ENCODE measurements around the gene CAVIN4. TPM values are rescaled to one million over a fixed set of nuclear protein-coding genes. Genes with fewer than 3 reads are reported as not detected.

Gene CAVIN4
- total RNA-seq (under 1 TPM in 2 of 5 experiments, not detected in 3; 0.07 to 0.13 TPM), polyA plus RNA-seq (not detected), total RNA-seq (not detected)

GRCh38 chr9:100577776-100578448 lies at the start of gene CAVIN4:
Gene CAVIN4 (plus strand): TSS chr9:100578079. CDS start chr9:100578144, 65 bp downstream.
- ChIA-PET POLR2A (no interaction called here), CTCF (no interaction called here)
- no peaks in the 10 kb centered on the region for H3K36me3 Mint-ChIP-seq
- H3K27me3 Mint-ChIP-seq = peaks cover 0 to 9% (median 0%) of the 10 kb centered on the region in 5 donors
- H3K9me3 Mint-ChIP-seq = no peaks in the 10 kb centered on the region
- H3K36me3 ChIP-seq (ENCODE audit: control insufficient read depth in 2 of 3, insufficient read depth in 3 of 3, low read length in 3 of 3) = no peaks in the 10 kb centered on the region
- H3K4me3 ChIP-seq (ENCODE audit: low read length) = no peak within 1 kb of the TSS
- no peaks in the 10 kb centered on the region for H3K4me1 ChIP-seq (ENCODE audit: control insufficient read depth in 2 of 2, insufficient read depth in 2 of 2, low read length in 2 of 2)
- intact Hi-C loops (cut with micrococcal nuclease) = no loop called here
- H3K4me1 Mint-ChIP-seq = no peaks in the 10 kb centered on the region
- no peaks in the 10 kb centered on the region for H3K27me3 ChIP-seq (ENCODE audit: control insufficient read depth in 2 of 2, insufficient read depth in 2 of 2, low read length in 2 of 2)
- no peak within 1 kb of the TSS for H3K4me3 Mint-ChIP-seq
- no peak within 1 kb of the TSS for H3K27ac ChIP-seq (ENCODE audit: low read depth, low read length)
- ATAC-seq (no peak), DNase-seq (no peak)
- H3K27ac Mint-ChIP-seq = no peak within 1 kb of the TSS
- H3K9me3 ChIP-seq (ENCODE audit: control insufficient read depth in 2 of 3, low read length in 3 of 3) = no peaks in the 10 kb centered on the region

- no peaks in the 10 kb centered on the region for H3K36me3 Mint-ChIP-seq
- ATAC-seq = no peak
- H3K27me3 Mint-ChIP-seq = no peaks in the 10 kb centered on the region
- no peak overlapping the region for H3K27ac Mint-ChIP-seq
- no peaks in the 10 kb centered on the region for H3K27me3 ChIP-seq (ENCODE audit: control insufficient read depth in 2 of 2, insufficient read depth in 2 of 2, low read length in 2 of 2)
- H3K9me3 ChIP-seq (ENCODE audit: control insufficient read depth in 2 of 3, low read length in 3 of 3) = no peaks in the 10 kb centered on the region
- no peak overlapping the region for H3K4me3 Mint-ChIP-seq
- DNase-seq = no peak
- POLR2A ChIA-PET = no interaction called here
- intact Hi-C loops (cut with micrococcal nuclease) = no loop called here
- H3K9me3 Mint-ChIP-seq = peaks cover 0 to 7% (median 0%) of the 10 kb centered on the region in 11 donors
- no peaks in the 10 kb centered on the region for H3K4me1 ChIP-seq (ENCODE audit: control insufficient read depth in 2 of 2, insufficient read depth in 2 of 2, low read length in 2 of 2)
- H3K4me1 Mint-ChIP-seq = no peaks in the 10 kb centered on the region
- no peak overlapping the region for H3K27ac ChIP-seq (ENCODE audit: low read depth, low read length)
- no peak overlapping the region for H3K4me3 ChIP-seq (ENCODE audit: low read length)
- CTCF ChIA-PET = no interaction called here
- H3K36me3 ChIP-seq (ENCODE audit: control insufficient read depth in 2 of 3, insufficient read depth in 3 of 3, low read length in 3 of 3) = no peaks in the 10 kb centered on the region
Observed at GRCh38 chr9:100534401-100534800, 43.5 kb upstream of the CAVIN4 start.

GRCh38 chr9:100540327-100540726 lies 37.6 kb upstream of the CAVIN4 start:
- CTCF ChIA-PET = no interaction called here
- Histone ChIP-seq H3K4me1 (ENCODE audit: control insufficient read depth in 2 of 2, insufficient read depth in 2 of 2, low read length in 2 of 2) (no peaks in the 10 kb centered on the region), H3K36me3 (ENCODE audit: control insufficient read depth in 2 of 3, insufficient read depth in 3 of 3, low read length in 3 of 3) (no peaks in the 10 kb centered on the region), H3K27ac (ENCODE audit: low read depth, low read length) (no peak overlapping the region), H3K9me3 (ENCODE audit: control insufficient read depth in 2 of 3, low read length in 3 of 3) (no peaks in the 10 kb centered on the region), H3K4me3 (ENCODE audit: low read length) (no peak overlapping the region), H3K27me3 (ENCODE audit: control insufficient read depth in 2 of 2, insufficient read depth in 2 of 2, low read length in 2 of 2) (no peaks in the 10 kb centered on the region)
- intact Hi-C loops (cut with micrococcal nuclease) = no loop called here
- POLR2A ChIA-PET = no interaction called here
- no peak for ATAC-seq
- Mint-ChIP-seq H3K27me3 (peaks cover 0 to 3% (median 0%) of the 10 kb centered on the region in 5 donors), H3K36me3 (peaks cover 0 to 11% (median 6%) of the 10 kb centered on the region in 5 donors), H3K4me1 (no peaks in the 10 kb centered on the region), H3K9me3 (peaks cover 0 to 12% (median 2%) of the 10 kb centered on the region in 11 donors), H3K4me3 (no peak overlapping the region), H3K27ac (no peak overlapping the region)
- DNase-seq = no peak

- H3K36me3 Mint-ChIP-seq = peaks cover 0 to 26% (median 14%) of the 10 kb centered on the region in 5 donors
- H3K9me3 Mint-ChIP-seq = peaks cover 0 to 22% (median 5%) of the 10 kb centered on the region in 11 donors
- H3K4me3 Mint-ChIP-seq = no peak overlapping the region
- Histone ChIP-seq H3K9me3 (ENCODE audit: control insufficient read depth in 2 of 3, low read length in 3 of 3) (no peaks in the 10 kb centered on the region), H3K27ac (ENCODE audit: low read depth, low read length) (no peak overlapping the region), H3K4me3 (ENCODE audit: low read length) (no peak overlapping the region), H3K27me3 (ENCODE audit: control insufficient read depth in 2 of 2, insufficient read depth in 2 of 2, low read length in 2 of 2) (no peaks in the 10 kb centered on the region), H3K4me1 (ENCODE audit: control insufficient read depth in 2 of 2, insufficient read depth in 2 of 2, low read length in 2 of 2) (no peaks in the 10 kb centered on the region), H3K36me3 (ENCODE audit: control insufficient read depth in 2 of 3, insufficient read depth in 3 of 3, low read length in 3 of 3) (no peaks in the 10 kb centered on the region)
- H3K27me3 Mint-ChIP-seq = peaks cover 0 to 2% (median 0%) of the 10 kb centered on the region in 5 donors
- no peaks in the 10 kb centered on the region for H3K4me1 Mint-ChIP-seq
- ChIA-PET CTCF (no interaction called here), POLR2A (no interaction called here)
- intact Hi-C loops (cut with micrococcal nuclease) = no loop called here
- H3K27ac Mint-ChIP-seq = no peak overlapping the region
- ATAC-seq (no peak), DNase-seq (no peak)
Observed at GRCh38 chr9:100549048-100549447, 28.8 kb upstream of the CAVIN4 start.

GRCh38 chr9:100554935-100555401 lies 22.9 kb upstream of the CAVIN4 start:
- ChIA-PET CTCF (interaction anchor here (0.6 kb wide), 1 partner anchor 12 kb away, joined by 3 read pairs; no protein-coding TSS in a partner anchor), POLR2A (no interaction called here)
- Histone ChIP-seq H3K9me3 (ENCODE audit: control insufficient read depth in 2 of 3, low read length in 3 of 3) (no peaks in the 10 kb centered on the region), H3K36me3 (ENCODE audit: control insufficient read depth in 2 of 3, insufficient read depth in 3 of 3, low read length in 3 of 3) (no peaks in the 10 kb centered on the region), H3K27ac (ENCODE audit: low read depth, low read length) (no peak overlapping the region), H3K4me1 (ENCODE audit: control insufficient read depth in 2 of 2, insufficient read depth in 2 of 2, low read length in 2 of 2) (no peaks in the 10 kb centered on the region), H3K4me3 (ENCODE audit: low read length) (no peak overlapping the region), H3K27me3 (ENCODE audit: control insufficient read depth in 2 of 2, insufficient read depth in 2 of 2, low read length in 2 of 2) (no peaks in the 10 kb centered on the region)
- H3K27ac Mint-ChIP-seq = no peak overlapping the region
- intact Hi-C loops (cut with micrococcal nuclease) = no loop called here
- peaks cover 0 to 4% (median 0%) of the 10 kb centered on the region in 5 donors for H3K36me3 Mint-ChIP-seq
- H3K4me1 Mint-ChIP-seq = no peaks in the 10 kb centered on the region
- DNase-seq (no peak), ATAC-seq (no peak)
- H3K27me3 Mint-ChIP-seq = no peaks in the 10 kb centered on the region
- H3K4me3 Mint-ChIP-seq = no peak overlapping the region
- H3K9me3 Mint-ChIP-seq = no peaks in the 10 kb centered on the region

- DNase-seq (no peak), ATAC-seq (no peak)
- Mint-ChIP-seq H3K27me3 (no peaks in the 10 kb centered on the region), H3K9me3 (no peaks in the 10 kb centered on the region), H3K4me1 (no peaks in the 10 kb centered on the region), H3K27ac (no peak overlapping the region), H3K36me3 (peaks cover 0 to 2% (median 0%) of the 10 kb centered on the region in 5 donors), H3K4me3 (no peak overlapping the region)
- Histone ChIP-seq H3K4me1 (ENCODE audit: control insufficient read depth in 2 of 2, insufficient read depth in 2 of 2, low read length in 2 of 2) (no peaks in the 10 kb centered on the region), H3K36me3 (ENCODE audit: control insufficient read depth in 2 of 3, insufficient read depth in 3 of 3, low read length in 3 of 3) (no peaks in the 10 kb centered on the region), H3K4me3 (ENCODE audit: low read length) (no peak overlapping the region), H3K27ac (ENCODE audit: low read depth, low read length) (no peak overlapping the region), H3K9me3 (ENCODE audit: control insufficient read depth in 2 of 3, low read length in 3 of 3) (no peaks in the 10 kb centered on the region), H3K27me3 (ENCODE audit: control insufficient read depth in 2 of 2, insufficient read depth in 2 of 2, low read length in 2 of 2) (no peaks in the 10 kb centered on the region)
- intact Hi-C loops (cut with micrococcal nuclease) = no loop called here
- ChIA-PET POLR2A (no interaction called here), CTCF (interaction anchor here (0.6 kb wide), 1 partner anchor 12 kb away, joined by 3 read pairs; no protein-coding TSS in a partner anchor)
Observed at GRCh38 chr9:100555471-100555870, 22.4 kb upstream of the CAVIN4 start.

GRCh38 chr9:100557053-100557452 lies 20.8 kb upstream of the CAVIN4 start:
- ChIA-PET POLR2A (no interaction called here), CTCF (no interaction called here)
- DNase-seq = no peak

More at GRCh38 chr9:100557053-100557452, 20.8 kb upstream of the CAVIN4 start:
- no peaks in the 10 kb centered on the region for H3K9me3 ChIP-seq (ENCODE audit: control insufficient read depth in 2 of 3, low read length in 3 of 3)
- no peak overlapping the region for H3K27ac ChIP-seq (ENCODE audit: low read depth, low read length)
- Mint-ChIP-seq H3K36me3 (no peaks in the 10 kb centered on the region), H3K27me3 (peaks cover 0 to 1% (median 0%) of the 10 kb centered on the region in 5 donors), H3K4me3 (no peak overlapping the region), H3K27ac (no peak overlapping the region), H3K9me3 (no peaks in the 10 kb centered on the region), H3K4me1 (peaks cover 0 to 2% (median 0%) of the 10 kb centered on the region in 7 donors)
- no peak overlapping the region for H3K4me3 ChIP-seq (ENCODE audit: low read length)
- no peak for ATAC-seq
- H3K36me3 ChIP-seq (ENCODE audit: control insufficient read depth in 2 of 3, insufficient read depth in 3 of 3, low read length in 3 of 3) = no peaks in the 10 kb centered on the region
- intact Hi-C loops (cut with micrococcal nuclease) = no loop called here
- no peaks in the 10 kb centered on the region for H3K27me3 ChIP-seq (ENCODE audit: control insufficient read depth in 2 of 2, insufficient read depth in 2 of 2, low read length in 2 of 2)
- no peaks in the 10 kb centered on the region for H3K4me1 ChIP-seq (ENCODE audit: control insufficient read depth in 2 of 2, insufficient read depth in 2 of 2, low read length in 2 of 2)
